IPS-20b (cell line): ENCODE results near the gene CFAP97D1.

ENCODE experiments used
- H3K27ac ChIP-seq: one replicate; pipeline ENCODE4 v1.5.1; 2013; ENCODE audit warnings: low read length
- H3K27me3 ChIP-seq: 2 replicates; pipeline ENCODE4 v1.6.1; 2013; ENCODE audit warnings: mild to moderate bottlenecking, low read length, inconsistent platforms; ENCODE audit not compliant: insufficient read depth
- H3K36me3 ChIP-seq: 2 replicates; pipeline ENCODE4 v1.6.1; 2013; ENCODE audit warnings: low read depth, mild to moderate bottlenecking, inconsistent platforms, low read length, moderate library complexity; ENCODE audit not compliant: insufficient read depth
- H3K4me1 ChIP-seq: 2 replicates; pipeline ENCODE4 v1.6.1; 2013; ENCODE audit warnings: mild to moderate bottlenecking, control low read depth, inconsistent platforms, low read length, moderate library complexity; ENCODE audit not compliant: insufficient read depth
- H3K4me3 ChIP-seq: 2 replicates; pipeline ENCODE4 v1.5.1; 2013; ENCODE audit warnings: mild to moderate bottlenecking, low read length, inconsistent platforms
- H3K9ac ChIP-seq: 2 replicates; pipeline ENCODE4 v1.6.1; 2013; ENCODE audit warnings: low read depth, mild to moderate bottlenecking, inconsistent platforms, low read length, moderate library complexity
- H3K9me3 ChIP-seq: 2 replicates; pipeline ENCODE4 v1.6.1; 2013; ENCODE audit warnings: mild to moderate bottlenecking, low read depth, low read length, inconsistent platforms; ENCODE audit not compliant: insufficient read depth

CFAP97D1 gene

DNA sequence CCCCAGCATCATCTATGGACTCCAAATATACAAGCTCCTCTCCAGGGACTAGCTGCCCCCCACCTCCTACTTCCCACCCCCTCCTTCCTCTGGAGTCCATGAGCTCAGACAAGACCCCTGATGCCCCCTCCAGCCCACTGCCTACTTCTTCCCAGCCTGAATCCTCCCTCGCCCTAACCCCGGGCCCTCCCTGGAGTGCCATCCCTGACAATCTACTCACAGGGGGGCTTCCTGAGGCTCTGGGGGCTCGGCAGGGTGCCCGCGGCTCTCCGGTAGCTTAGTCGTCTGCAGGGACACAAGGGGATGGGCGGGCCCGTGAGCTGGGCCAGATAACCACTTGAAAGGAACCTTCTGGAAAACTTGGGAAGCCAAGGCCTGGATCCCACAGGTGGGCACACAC lies 37.6 kb downstream of the CFAP97D1 start:
- Histone ChIP-seq H3K36me3 (no peaks in the 10 kb centered on the region), H3K4me3 (no peak overlapping the region), H3K27ac (no peak overlapping the region), H3K9ac (no peak overlapping the region), H3K9me3 (no peaks in the 10 kb centered on the region), H3K27me3 (no peaks in the 10 kb centered on the region), H3K4me1 (no peaks in the 10 kb centered on the region)

DNA sequence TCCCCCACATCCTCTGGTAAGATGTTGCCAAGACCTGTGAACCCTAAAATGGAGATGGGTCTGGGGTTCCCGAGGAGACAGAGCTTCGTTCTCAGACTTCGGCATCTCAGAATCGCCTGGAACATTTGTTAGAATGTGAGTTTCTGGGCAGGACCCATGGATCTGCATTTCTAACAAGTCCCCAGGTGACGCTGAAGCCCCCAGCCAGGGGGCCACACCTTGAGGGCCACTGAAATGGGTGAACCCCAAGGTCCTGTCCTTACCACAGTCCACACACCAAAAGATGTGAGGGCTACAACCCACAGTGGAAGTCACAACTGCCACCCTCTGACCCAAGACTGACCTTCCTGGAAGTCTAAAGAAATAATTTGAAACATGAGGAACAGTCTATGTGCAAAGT lies 38.7 kb downstream of the CFAP97D1 start:
- H3K9ac ChIP-seq: no peak overlapping the region
- H3K27me3 ChIP-seq: no peaks in the 10 kb centered on the region
- no peaks in the 10 kb centered on the region for H3K9me3 ChIP-seq
- no peak overlapping the region for H3K27ac ChIP-seq
- no peaks in the 10 kb centered on the region for H3K36me3 ChIP-seq
- H3K4me3 ChIP-seq: no peak overlapping the region
- H3K4me1 ChIP-seq: no peaks in the 10 kb centered on the region

DNA sequence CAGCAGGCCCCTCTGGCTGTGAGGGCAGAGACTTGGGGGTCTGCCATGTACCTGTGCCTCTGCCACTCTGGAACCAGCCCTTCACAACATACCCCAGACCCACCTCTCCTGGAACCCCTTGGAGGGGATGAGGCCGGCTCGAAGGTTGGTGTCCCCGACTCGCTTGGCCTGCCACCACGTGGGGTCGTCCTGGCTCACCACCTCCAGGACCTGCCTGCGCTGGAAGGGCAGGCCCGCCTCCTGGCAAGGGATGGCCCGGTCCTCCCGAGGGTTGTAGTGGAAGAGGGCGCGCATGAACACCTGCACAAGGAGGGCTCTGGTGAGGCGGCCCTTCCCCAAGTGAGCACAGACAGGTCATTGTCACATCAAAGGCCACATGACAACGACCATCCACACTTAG lies 40.5 kb downstream of the CFAP97D1 start:
- Histone ChIP-seq H3K27me3 (no peaks in the 10 kb centered on the region), H3K36me3 (no peaks in the 10 kb centered on the region; the same call in 1 of the 2 replicates), H3K4me1 (no peaks in the 10 kb centered on the region), H3K4me3 (no peak overlapping the region), H3K27ac (no peak overlapping the region), H3K9me3 (no peaks in the 10 kb centered on the region), H3K9ac (no peak overlapping the region)

DNA sequence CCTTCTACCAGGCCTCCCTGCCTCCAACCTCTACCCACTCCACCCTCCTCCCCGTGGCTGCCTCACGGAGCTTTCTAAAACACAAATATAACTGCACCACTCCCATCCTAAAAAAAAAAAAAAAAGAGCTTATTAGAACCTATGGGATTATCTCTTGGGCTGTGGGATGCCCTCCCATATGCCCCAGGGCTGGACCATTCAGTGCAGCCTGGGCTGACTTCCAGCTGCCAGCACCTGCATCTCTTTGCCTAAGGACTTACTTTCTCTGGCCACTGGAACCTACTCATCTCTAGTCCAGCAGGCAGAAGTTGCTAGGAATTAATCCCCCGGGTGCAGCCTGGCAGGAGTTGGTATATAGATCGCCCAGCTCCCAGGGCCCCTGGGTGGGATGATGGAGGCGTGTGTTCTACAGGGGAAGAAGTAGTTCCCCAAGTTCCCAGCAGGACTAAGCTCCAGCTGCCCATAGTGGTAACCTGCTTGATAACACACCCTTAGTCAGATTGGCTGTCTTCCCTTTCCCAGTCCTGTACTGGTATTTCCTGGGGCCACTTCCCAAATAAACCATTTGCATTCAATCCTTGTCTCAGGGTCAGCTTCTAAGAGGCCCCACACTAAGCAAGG lies 42.4 kb downstream of the CFAP97D1 start:
- no peak overlapping the region for H3K27ac ChIP-seq
- no peak overlapping the region for H3K4me3 ChIP-seq
- H3K9me3 ChIP-seq: no peaks in the 10 kb centered on the region
- H3K9ac ChIP-seq: no peak overlapping the region
- no peaks in the 10 kb centered on the region for H3K4me1 ChIP-seq
- no peaks in the 10 kb centered on the region for H3K27me3 ChIP-seq
- no peaks in the 10 kb centered on the region; the same call in 1 of the 2 replicates for H3K36me3 ChIP-seq

DNA sequence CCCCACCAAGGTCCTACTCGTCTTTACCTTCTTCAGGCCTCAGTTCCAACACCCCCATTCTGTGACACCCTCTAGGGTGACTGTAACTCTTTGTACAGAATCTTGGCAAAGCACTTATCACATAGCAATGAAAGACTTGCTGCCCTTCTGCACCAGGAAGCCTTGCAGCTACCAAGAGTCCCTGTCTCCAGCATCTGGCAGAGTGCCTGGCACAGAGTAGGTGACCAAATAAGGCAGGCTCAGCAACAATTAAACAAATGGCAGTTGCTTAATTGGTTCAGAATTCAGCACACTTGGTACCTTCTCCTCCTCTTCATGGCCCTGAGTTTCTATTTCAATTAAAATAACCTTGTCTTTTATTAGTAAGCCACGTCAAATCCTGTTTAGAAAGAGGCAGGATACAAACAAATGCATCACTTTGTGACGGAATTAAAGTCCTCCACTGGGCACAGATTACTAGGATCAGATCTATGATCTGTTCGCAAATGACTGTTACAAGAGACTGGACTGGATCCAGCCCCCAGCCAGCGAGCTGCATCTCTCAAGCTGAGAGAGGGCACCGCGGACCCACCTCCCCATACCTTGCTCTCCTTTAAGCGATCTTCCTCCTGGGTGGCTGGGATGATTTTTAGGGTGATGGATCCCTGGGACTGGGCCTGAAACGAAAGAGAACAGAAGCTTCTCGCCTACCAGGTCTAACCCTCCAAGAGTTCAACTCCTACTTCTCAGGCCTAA lies 43.3 kb downstream of the CFAP97D1 start:
- Histone ChIP-seq H3K9me3 (no peaks in the 10 kb centered on the region), H3K4me1 (no peaks in the 10 kb centered on the region), H3K27me3 (no peaks in the 10 kb centered on the region), H3K36me3 (peaks cover 5% of the 10 kb centered on the region), H3K4me3 (no peak overlapping the region), H3K9ac (no peak overlapping the region), H3K27ac (no peak overlapping the region)

DNA sequence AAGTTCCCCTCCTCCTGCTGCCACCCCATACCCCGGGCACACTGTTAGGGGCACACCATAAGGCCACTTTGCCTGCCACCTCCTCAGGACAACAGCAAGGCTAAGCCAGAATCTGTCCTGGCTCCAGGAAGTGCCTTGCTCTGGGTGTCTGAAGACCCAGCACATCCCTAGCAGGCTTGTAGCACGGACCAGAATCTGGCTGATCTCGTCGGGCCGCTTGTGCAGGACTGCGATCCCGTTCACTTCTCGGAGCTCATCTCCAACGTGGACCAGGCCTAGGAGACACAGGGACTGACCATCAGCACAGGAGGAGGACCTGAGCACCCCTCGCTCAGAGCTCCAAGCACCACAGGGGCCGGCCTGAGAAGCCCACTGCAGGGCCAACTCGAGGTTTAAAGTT lies 45.3 kb downstream of the CFAP97D1 start:
- Histone ChIP-seq H3K4me1 (no peaks in the 10 kb centered on the region), H3K9ac (no peak overlapping the region), H3K36me3 (peaks cover 12% of the 10 kb centered on the region), H3K9me3 (no peaks in the 10 kb centered on the region), H3K27me3 (no peaks in the 10 kb centered on the region), H3K4me3 (no peak overlapping the region), H3K27ac (no peak overlapping the region)

DNA sequence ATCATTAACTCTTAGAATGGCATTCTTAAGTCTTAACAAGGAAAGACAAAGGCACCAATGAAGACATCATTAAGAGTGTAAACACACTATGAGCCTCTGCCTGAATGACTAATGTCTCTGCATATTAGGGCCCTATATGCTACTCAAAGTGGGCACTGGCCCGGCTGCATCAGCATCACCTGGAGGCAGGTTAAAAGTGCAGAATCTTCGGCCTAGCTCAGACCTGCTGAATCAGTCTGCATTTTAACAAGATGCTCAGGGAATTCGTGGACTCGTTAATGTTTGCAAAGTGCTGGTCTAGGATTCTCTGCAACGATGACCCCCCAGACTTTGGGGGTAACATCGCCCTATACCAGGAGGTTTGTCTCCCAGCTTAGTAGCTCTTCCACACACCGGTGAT lies 46.0 kb downstream of the CFAP97D1 start:
- Histone ChIP-seq H3K4me3 (no peak overlapping the region), H3K27ac (no peak overlapping the region), H3K4me1 (no peaks in the 10 kb centered on the region), H3K36me3 (peaks cover 12% of the 10 kb centered on the region), H3K27me3 (no peaks in the 10 kb centered on the region; the same call in 1 of the 2 replicates), H3K9me3 (no peaks in the 10 kb centered on the region), H3K9ac (no peak overlapping the region)

DNA sequence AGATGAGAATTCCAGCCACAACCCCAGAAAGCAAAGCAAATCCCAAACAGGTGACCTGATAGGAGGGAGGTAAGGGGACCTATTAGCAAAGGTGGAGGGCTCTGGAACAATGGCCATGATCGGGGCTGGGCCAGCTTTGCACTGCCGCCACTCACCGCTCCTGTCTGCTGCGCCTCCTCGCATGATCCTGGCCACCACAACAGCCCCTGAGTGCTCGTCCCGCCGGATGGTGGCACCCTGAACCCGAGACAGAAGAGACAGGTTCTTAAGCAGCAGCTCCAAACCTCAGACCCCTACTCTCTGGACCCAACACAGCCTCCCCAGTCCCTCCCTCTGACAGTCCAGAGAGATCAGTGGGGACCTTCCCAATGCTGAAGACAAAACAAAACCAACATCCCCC lies 47.4 kb downstream of the CFAP97D1 start:
- Histone ChIP-seq H3K9ac (no peak overlapping the region), H3K9me3 (no peaks in the 10 kb centered on the region), H3K36me3 (peaks cover 12% of the 10 kb centered on the region), H3K27me3 (peaks cover 13% of the 10 kb centered on the region), H3K4me1 (no peaks in the 10 kb centered on the region), H3K27ac (no peak overlapping the region), H3K4me3 (no peak overlapping the region)

DNA sequence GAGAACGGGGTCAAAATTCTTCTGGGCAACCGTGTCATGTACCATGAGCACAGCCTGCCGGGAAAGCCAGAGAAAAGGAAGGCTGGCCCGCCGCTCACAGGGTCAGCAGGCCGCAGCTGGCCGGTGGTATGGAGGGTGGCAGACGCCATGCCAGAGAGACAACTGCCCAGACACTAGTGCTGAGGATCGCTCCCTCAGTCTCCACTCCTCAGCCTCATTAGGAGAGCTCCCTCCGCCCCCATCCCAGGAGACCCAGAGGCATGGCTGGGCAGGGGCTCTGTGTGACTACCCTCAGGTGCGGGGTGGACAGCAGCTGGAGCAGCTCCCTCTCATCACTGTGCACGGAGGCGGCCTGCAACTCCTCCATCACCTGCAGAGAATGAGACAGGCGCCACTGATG lies 49.5 kb downstream of the CFAP97D1 start:
- H3K27me3 ChIP-seq: peaks cover 29% of the 10 kb centered on the region
- H3K9me3 ChIP-seq: no peaks in the 10 kb centered on the region; the same call in 1 of the 2 replicates
- H3K36me3 ChIP-seq: peaks cover 12% of the 10 kb centered on the region
- no peak overlapping the region for H3K27ac ChIP-seq
- no peak overlapping the region for H3K4me3 ChIP-seq
- H3K9ac ChIP-seq: no peak overlapping the region
- H3K4me1 ChIP-seq: no peaks in the 10 kb centered on the region

DNA sequence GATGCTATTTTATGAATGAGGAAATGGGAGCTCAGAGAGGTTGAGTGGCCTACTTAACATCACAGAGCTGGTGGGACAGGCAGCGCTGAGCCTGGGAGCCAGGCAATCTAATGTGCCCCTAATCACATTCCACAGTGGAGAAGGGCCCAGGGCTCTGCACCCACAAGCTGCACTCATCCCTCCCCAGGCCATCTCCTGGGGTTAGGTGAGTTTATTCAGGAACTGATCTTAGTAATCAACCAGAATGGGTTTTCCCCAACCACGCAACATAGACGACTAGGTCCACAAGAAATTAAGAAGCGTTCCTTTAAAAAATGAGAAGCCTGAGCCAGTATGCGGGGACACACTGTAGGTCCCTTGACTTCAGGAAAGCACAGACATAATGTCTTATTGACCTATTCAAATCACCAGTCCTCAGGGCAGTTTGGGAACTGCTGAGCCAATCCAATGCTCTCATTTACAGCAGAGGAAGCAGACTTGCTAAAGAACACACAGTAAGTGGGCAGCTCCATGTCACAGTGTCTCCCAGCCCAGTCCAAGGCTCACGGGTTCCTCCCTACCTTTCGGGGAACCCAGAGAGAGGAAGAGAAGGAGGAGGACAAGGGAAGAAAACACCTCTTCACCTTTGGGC lies 50.4 kb downstream of the CFAP97D1 start:
- H3K27ac ChIP-seq: no peak overlapping the region
- H3K9me3 ChIP-seq: no peaks in the 10 kb centered on the region; the same call in 1 of the 2 replicates
- no peak overlapping the region for H3K4me3 ChIP-seq
- H3K9ac ChIP-seq: no peak overlapping the region
- H3K36me3 ChIP-seq: peaks cover 12% of the 10 kb centered on the region; the same call in 1 of the 2 replicates
- no peaks in the 10 kb centered on the region for H3K4me1 ChIP-seq
- peaks cover 30% of the 10 kb centered on the region for H3K27me3 ChIP-seq

DNA sequence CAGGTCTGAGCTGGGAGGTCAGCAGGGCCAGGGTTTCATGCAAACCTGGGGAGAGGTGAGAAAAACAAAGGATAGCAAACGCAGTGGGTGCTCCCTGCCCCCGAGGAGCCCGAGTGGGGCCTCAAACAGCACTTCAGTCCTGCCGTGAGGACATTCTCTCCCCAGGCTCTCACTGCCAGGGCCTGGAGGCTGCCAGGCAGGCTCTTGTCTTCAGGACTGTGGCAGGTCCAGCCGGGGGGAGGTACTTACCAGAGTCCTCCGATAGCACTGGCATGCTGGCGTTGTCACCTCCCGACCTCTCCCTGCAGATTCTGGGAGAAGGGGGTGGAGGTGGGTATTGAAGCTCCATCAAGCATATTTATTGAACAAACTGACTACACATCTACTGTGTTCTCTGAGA lies 51.4 kb downstream of the CFAP97D1 start:
- no peak overlapping the region for H3K9ac ChIP-seq
- no peaks in the 10 kb centered on the region; the same call in 1 of the 2 replicates for H3K9me3 ChIP-seq
- H3K36me3 ChIP-seq: peaks cover 12% of the 10 kb centered on the region; the same call in 1 of the 2 replicates
- H3K27ac ChIP-seq: no peak overlapping the region
- H3K4me3 ChIP-seq: no peak overlapping the region; the same call in 1 of the 2 replicates
- H3K27me3 ChIP-seq: peaks cover 30% of the 10 kb centered on the region
- H3K4me1 ChIP-seq: no peaks in the 10 kb centered on the region
